DND-41 (cell line): ENCODE results near the gene RAB4B.
"Not testable (repeated sequence)": the region's sequence is repeated elsewhere in the genome, so short reads cannot be mapped to it uniquely, and the experiment has no call there.

Experiments used
- ATAC-seq: fragments of 200-7000 bp; cut with Tn5 transposase; 3 replicates; pipeline ENCODE4 v1.9.1; 2021; ENCODE audit warnings: low read depth; ENCODE audit not compliant: insufficient read depth
- DNase-seq: peaks from one replicate; pipeline ENCODE4 v3.0.0-alpha.2; 2020
- H2AFZ ChIP-seq: 2 replicates; pipeline ENCODE4 v1.6.0; 2012; ENCODE audit warnings: low read depth, low read length
- H3K27ac ChIP-seq: 2 replicates; pipeline ENCODE4 v1.5.1; 2012; ENCODE audit warnings: low read length, inconsistent platforms
- H3K27me3 ChIP-seq: fragments of 200-600 bp; sonication (generic); 2 replicates; pipeline ENCODE4 v1.6.0; 2012; ENCODE audit warnings: low read length, mild to moderate bottlenecking, inconsistent platforms; ENCODE audit not compliant: insufficient read depth, poor library complexity
- H3K36me3 ChIP-seq: 2 replicates; pipeline ENCODE4 v1.5.1; 2012; ENCODE audit warnings: low read length, inconsistent platforms; ENCODE audit not compliant: insufficient read depth
- H3K4me1 ChIP-seq: 2 replicates; pipeline ENCODE4 v1.5.1; 2012; ENCODE audit warnings: mild to moderate bottlenecking, low read length; ENCODE audit not compliant: insufficient read depth
- H3K4me2 ChIP-seq: 2 replicates; pipeline ENCODE4 v1.6.0; 2012; ENCODE audit warnings: mild to moderate bottlenecking, moderate library complexity, low read length, inconsistent platforms; ENCODE audit not compliant: insufficient read depth
- H3K4me3 ChIP-seq, 2 experiments: fragments of 200-600 bp in 1 of 2; shearing (Covaris generic) in 1 of 2; 2 replicates each; pipeline ENCODE4 v1.5.1; 2012 to 2016; ENCODE audit warnings: inconsistent platforms in 2 of 2, low read length in 2 of 2, mild to moderate bottlenecking in 2 of 2, low read depth in 1 of 2, moderate library complexity in 1 of 2
- H3K79me2 ChIP-seq: 2 replicates; pipeline ENCODE4 v1.6.0; 2012; ENCODE audit warnings: low read length, inconsistent platforms; ENCODE audit not compliant: insufficient read depth
- H3K9ac ChIP-seq: 2 replicates; pipeline ENCODE4 v1.6.0; 2012; ENCODE audit warnings: low read depth, mild to moderate bottlenecking, inconsistent platforms, low read length, moderate library complexity
- H3K9me3 ChIP-seq: 2 replicates; pipeline ENCODE4 v1.5.1; 2012; ENCODE audit warnings: low read length, moderate library complexity, mild to moderate bottlenecking, inconsistent platforms; ENCODE audit not compliant: insufficient read depth, severe bottlenecking
- H4K20me1 ChIP-seq: 2 replicates; pipeline ENCODE4 v1.6.0; 2012; ENCODE audit warnings: low read length; ENCODE audit not compliant: insufficient read depth
- EZH2 ChIP-seq: IDR thresholded peaks from 3 replicates; pipeline ENCODE4 v1.6.1; 2012; ENCODE audit warnings: borderline replicate concordance, low read depth, mild to moderate bottlenecking, moderate library complexity, low read length, inconsistent platforms; ENCODE audit not compliant: severe bottlenecking
- TF ChIP-seq, protein P1 (sequence below): IDR thresholded peaks from 2 replicates; pipeline ENCODE4 v1.5.1; 2012; ENCODE audit warnings: borderline replicate concordance, low read length, moderate library complexity, mild to moderate bottlenecking; ENCODE audit not compliant: poor library complexity, severe bottlenecking; ENCODE audit errors: extremely low read depth

The RAB4B gene

DNA sequence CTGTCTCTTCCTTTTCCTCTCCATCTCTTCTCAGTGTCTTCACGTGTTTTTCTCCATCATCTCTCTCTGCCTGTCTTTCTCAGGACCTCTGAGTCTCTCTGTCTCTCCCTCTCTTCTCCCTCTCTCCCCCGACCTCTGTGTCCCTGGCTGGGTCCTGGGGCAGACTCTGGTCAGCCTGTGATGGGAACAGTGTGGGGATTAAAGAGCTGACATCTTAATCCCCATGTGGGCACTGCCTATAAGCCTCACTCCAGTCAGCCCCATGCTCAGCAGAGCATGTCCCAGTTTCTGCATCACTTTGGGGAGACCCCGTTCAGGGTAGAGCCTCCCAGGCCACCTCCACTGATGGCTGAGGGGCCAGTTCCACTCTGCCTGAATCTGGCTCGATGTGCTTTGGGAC is 37.2 kb downstream of the RAB4B start:
- no peak overlapping the region for H2AFZ ChIP-seq
- H3K9ac ChIP-seq = no peak overlapping the region
- no peaks in the 10 kb centered on the region for H3K27me3 ChIP-seq
- H3K27ac ChIP-seq = no peak overlapping the region
- H3K9me3 ChIP-seq = no peaks in the 10 kb centered on the region
- H4K20me1 ChIP-seq = peaks cover 6% of the 10 kb centered on the region
- no peak overlapping the region for H3K4me2 ChIP-seq
- H3K79me2 ChIP-seq = no peaks in the 10 kb centered on the region
- TF ChIP-seq, protein P1, sequence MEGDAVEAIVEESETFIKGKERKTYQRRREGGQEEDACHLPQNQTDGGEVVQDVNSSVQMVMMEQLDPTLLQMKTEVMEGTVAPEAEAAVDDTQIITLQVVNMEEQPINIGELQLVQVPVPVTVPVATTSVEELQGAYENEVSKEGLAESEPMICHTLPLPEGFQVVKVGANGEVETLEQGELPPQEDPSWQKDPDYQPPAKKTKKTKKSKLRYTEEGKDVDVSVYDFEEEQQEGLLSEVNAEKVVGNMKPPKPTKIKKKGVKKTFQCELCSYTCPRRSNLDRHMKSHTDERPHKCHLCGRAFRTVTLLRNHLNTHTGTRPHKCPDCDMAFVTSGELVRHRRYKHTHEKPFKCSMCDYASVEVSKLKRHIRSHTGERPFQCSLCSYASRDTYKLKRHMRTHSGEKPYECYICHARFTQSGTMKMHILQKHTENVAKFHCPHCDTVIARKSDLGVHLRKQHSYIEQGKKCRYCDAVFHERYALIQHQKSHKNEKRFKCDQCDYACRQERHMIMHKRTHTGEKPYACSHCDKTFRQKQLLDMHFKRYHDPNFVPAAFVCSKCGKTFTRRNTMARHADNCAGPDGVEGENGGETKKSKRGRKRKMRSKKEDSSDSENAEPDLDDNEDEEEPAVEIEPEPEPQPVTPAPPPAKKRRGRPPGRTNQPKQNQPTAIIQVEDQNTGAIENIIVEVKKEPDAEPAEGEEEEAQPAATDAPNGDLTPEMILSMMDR = no peak
- TF ChIP-seq EZH2 = no peak
- DNase-seq (no peak), ATAC-seq (no peak)
- H3K4me3 ChIP-seq = no peak overlapping the region
- H3K36me3 ChIP-seq = peaks cover under 1% of the 10 kb centered on the region; the same call in 1 of the 2 replicates
- H3K4me1 ChIP-seq = peaks cover 4% of the 10 kb centered on the region

DNA sequence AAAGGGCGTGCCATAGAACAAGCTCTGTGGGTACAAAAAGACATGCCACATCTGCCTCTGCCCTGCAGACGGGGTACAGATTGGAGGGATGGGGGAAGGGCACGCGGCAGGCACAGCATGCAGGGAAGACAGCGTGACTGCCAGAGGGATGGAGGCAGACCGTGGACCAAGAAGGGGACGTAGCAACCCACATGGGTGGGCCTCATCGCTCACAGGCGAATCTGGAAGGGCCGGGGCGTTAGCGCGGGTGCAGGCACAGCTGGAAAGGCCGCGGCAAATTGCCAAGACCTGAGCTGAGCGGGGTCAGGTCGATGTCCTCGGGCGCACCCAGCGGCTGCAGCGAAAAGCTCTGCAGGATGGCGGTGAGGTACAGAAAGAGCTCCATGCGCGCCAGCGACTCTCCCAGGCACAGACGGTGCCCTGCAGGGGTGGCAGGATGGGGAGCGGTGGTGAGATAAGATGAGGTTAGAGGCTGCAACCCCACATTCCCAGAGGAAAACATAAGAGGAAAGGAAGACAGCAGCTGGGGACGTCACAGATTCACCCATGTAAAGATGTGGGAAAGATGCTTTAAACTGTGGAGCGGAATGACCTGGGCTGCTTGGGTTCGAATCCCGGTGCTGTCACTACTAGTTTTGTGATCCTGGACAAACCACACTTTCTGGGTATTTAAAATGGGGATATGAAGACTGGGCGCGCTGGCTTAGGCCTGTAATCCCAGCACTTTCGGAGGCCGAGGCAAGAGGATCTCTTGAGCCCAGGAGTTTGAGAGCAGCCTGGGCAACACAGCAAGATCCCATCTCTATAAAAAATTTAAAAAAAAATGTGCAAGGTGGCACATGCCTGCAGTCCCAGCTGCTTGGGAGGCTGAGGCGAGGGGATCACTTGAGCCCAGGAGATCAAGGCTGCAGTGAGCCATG is 40.7 kb downstream of the RAB4B start:
- H4K20me1 ChIP-seq, H3K9ac ChIP-seq, DNase-seq, H3K27me3 ChIP-seq, H3K4me3 ChIP-seq, H2AFZ ChIP-seq, H3K36me3 ChIP-seq, H3K27ac ChIP-seq, H3K9me3 ChIP-seq, H3K79me2 ChIP-seq, H3K4me1 ChIP-seq, H3K4me2 ChIP-seq: not testable (repeated sequence)
- ATAC-seq = peak; percentile 52

DNA sequence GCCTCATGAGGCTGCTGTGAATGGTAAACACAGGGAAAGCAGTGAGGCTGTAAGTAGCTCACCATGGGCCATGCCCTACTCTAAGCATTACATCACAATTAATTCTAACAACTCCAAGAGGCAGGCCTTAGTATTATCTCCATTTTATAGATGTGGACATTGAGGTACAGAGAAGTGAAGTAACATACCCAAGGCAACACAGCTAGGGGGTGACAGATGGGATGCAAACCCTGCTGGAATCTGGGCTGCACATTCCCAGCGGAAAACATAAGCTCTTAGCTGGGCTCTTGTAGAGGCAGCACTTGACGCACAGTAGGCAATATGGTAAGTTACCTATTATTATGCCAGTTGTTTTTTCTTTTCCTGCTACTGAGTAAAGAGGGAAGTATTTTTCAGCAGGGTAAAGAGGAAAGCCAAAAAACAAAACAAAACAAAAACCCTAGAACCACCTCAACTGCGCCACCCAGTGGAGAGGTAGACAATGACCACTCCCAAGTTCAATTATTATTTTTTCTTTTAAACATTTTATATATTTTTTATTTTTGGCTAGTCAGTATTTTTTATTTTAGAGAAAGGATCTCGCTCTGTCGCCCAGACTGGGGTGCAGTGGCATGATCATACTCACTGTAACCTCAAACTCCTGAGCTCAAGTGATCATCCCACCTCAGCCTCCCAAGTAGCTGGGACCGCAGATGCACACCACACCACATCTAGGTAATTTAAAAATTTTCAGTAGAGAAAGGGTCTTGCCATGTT is 41.6 kb downstream of the RAB4B start:
- H2AFZ ChIP-seq = peak overlapping the region; percentile 19; the same call in 1 of the 2 replicates
- not testable (repeated sequence) for H4K20me1 ChIP-seq, H3K4me2 ChIP-seq, H3K9me3 ChIP-seq, H3K27me3 ChIP-seq, H3K4me1 ChIP-seq, H3K4me3 ChIP-seq, H3K79me2 ChIP-seq, H3K36me3 ChIP-seq
- H3K9ac ChIP-seq = peak overlapping the region; percentile 8; the same call in 1 of the 2 replicates
- TF ChIP-seq, protein P1 = peak; percentile 69
- DNase-seq (peak; percentile 54), ATAC-seq (peak; percentile 42; the same call in 1 of the 3 replicates)
- H3K27ac ChIP-seq = peak overlapping the region; percentile 53; the same call in 1 of the 2 replicates

DNA sequence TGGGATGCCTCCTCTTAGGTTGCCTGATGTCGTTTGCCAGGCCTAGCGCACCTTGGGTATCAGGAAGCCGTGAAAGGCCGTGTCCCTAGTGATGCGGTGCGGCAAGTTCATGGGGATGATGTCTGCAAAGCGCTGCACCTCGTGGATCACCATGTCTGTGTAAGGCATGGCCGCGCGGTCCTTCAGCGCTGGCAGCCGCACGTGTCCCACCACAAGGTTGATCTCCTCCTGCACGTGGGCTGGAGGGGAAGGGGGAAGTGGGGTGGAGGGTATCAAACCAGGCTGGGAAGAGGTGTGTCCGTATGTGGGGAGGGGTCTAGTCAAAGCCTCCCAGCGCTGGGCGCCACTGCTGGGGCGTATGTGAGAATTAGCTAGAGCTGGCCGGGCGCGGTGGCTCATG is 44.1 kb downstream of the RAB4B start:
- no peak for DNase-seq

More for the DNA sequence above, 44.1 kb downstream of the RAB4B start:
- no peak for ATAC-seq
- Histone ChIP-seq H4K20me1 (peaks cover 2% of the 10 kb centered on the region; the same call in 1 of the 2 replicates), H3K4me2 (no peak overlapping the region), H3K4me1 (peaks cover 4% of the 10 kb centered on the region), H3K36me3 (peaks cover 5% of the 10 kb centered on the region; the same call in 1 of the 2 replicates), H3K27ac (no peak overlapping the region), H3K4me3 (no peak overlapping the region), H3K27me3 (no peaks in the 10 kb centered on the region), H2AFZ (no peak overlapping the region), H3K9me3 (no peaks in the 10 kb centered on the region), H3K9ac (no peak overlapping the region), H3K79me2 (no peaks in the 10 kb centered on the region)
- TF ChIP-seq, protein P1 = no peak
- no peak for TF ChIP-seq EZH2
